ENCODE measurements around the gene MAST4.

MAST4 gene

GRCh38 chr5:67052034-67052433 is 455.8 kb downstream of the MAST4 start:
- H3K4me3 ChIP-seq (ENCODE audit: low read depth, low read length) = no peak overlapping the region
- peaks cover 12% of the 10 kb centered on the region for H3K4me1 ChIP-seq
- H3K27me3 ChIP-seq = no peaks in the 10 kb centered on the region
- H3K9me3 ChIP-seq = no peaks in the 10 kb centered on the region
- TF ChIP-seq CTCF (IDR thresholded peaks at IDR 0.05; ENCODE audit: low read depth, low read length) = no peak
- no peak for DNase-seq
- H3K36me3 ChIP-seq = no peaks in the 10 kb centered on the region

GRCh38 chr5:67053229-67053628 is 457.0 kb downstream of the MAST4 start:
- DNase-seq = no peak
- Histone ChIP-seq H3K27me3 (no peaks in the 10 kb centered on the region), H3K36me3 (no peaks in the 10 kb centered on the region), H3K4me3 (ENCODE audit: low read depth, low read length) (no peak overlapping the region), H3K9me3 (no peaks in the 10 kb centered on the region), H3K4me1 (peaks cover 12% of the 10 kb centered on the region)
- no peak for TF ChIP-seq CTCF (IDR thresholded peaks at IDR 0.05; ENCODE audit: low read depth, low read length)

GRCh38 chr5:67058998-67059743 is 463.0 kb downstream of the MAST4 start:
- no peak overlapping the region for H3K4me3 ChIP-seq (ENCODE audit: low read depth, low read length)
- TF ChIP-seq CTCF (IDR thresholded peaks at IDR 0.05; ENCODE audit: low read depth, low read length) = no peak
- H3K27me3 ChIP-seq = no peaks in the 10 kb centered on the region

GRCh38 chr5:67059744-67060490 is 463.7 kb downstream of the MAST4 start:
- Histone ChIP-seq H3K4me3 (ENCODE audit: low read depth, low read length) (no peak overlapping the region), H3K27me3 (no peaks in the 10 kb centered on the region), H3K4me1 (no peaks in the 10 kb centered on the region), H3K9me3 (no peaks in the 10 kb centered on the region), H3K36me3 (no peaks in the 10 kb centered on the region)
- no peak for TF ChIP-seq CTCF (IDR thresholded peaks at IDR 0.05; ENCODE audit: low read depth, low read length)
- DNase-seq = no peak

More at GRCh38 chr5:67058998-67059743, 463.0 kb downstream of the MAST4 start:
- no peaks in the 10 kb centered on the region for H3K36me3 ChIP-seq
- no peak for DNase-seq
- no peaks in the 10 kb centered on the region for H3K9me3 ChIP-seq
- no peaks in the 10 kb centered on the region for H3K4me1 ChIP-seq

DNA sequence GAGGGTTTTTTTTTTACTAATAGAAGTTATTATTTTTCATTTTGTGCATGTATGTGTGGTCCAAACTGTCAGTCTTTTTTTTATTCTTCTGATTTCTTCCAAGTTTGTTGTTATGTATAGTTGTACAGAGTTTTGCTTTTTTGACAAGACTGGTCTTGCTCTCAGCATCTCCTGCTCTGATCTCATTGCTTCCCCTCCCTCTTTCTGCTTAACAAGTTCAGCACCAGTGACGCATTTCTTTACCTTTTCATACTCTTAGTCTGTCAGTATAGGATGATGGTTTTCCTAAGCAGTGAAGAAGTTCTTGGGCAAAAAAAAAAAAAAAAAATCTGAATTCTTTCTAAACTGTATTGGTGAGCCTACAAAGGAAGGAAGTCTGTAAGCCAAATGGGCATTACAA is 465.3 kb downstream of the MAST4 start:
- Histone ChIP-seq H3K4me1 (no peaks in the 10 kb centered on the region), H3K4me3 (ENCODE audit: low read depth, low read length) (no peak overlapping the region), H3K27me3 (no peaks in the 10 kb centered on the region), H3K36me3 (no peaks in the 10 kb centered on the region), H3K9me3 (no peaks in the 10 kb centered on the region)
- TF ChIP-seq CTCF (IDR thresholded peaks at IDR 0.05; ENCODE audit: low read depth, low read length) = no peak
- DNase-seq = no peak

DNA sequence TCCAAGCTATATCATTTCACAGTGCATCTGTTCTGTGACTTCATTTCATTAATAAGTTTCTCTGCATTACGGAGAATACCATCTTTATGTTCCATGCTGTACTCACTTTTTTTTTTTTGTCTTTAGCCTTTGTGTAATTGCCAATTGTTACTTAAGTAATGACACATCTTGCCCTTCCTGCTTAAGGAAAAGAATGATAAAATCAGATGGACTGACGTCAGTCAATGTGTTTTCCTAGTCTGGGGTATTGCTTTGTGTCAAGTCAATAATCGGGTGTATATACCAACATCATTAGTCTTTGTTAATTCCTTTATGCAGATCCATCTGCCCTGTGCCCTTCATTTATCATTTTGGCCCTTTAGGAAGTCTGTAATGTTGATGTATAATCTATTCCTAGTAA is 466.9 kb downstream of the MAST4 start:
- DNase-seq = no peak
- H3K9me3 ChIP-seq = no peaks in the 10 kb centered on the region
- no peak for TF ChIP-seq CTCF (IDR thresholded peaks at IDR 0.05; ENCODE audit: low read depth, low read length)

More for the DNA sequence above, 466.9 kb downstream of the MAST4 start:
- H3K36me3 ChIP-seq = no peaks in the 10 kb centered on the region
- H3K4me3 ChIP-seq (ENCODE audit: low read depth, low read length) = no peak overlapping the region
- no peaks in the 10 kb centered on the region for H3K4me1 ChIP-seq
- no peaks in the 10 kb centered on the region for H3K27me3 ChIP-seq

All from BE2C (cell line).